Measurements from ENCODE around the gene EFCAB6.

DNA sequence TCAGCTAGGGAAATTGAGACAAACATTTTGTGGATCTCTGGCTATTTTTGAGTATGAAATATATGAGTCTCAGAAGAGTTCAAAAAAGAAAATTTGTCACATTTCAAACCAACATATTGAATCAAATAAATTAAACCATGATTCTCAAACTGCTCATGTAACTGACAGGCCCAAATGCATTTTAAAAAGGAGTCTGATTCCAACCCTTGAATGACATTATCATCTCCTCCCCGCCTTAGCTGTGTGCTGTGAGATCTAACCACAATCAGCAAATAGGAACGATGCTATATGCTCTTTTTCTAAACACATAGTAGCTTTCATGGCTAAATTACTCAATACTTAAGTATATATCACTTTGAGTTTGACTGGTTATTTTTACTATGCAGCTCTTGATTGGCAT, 57.1 kb downstream of the EFCAB6 start:
- TF ChIP-seq POLR2A (IDR thresholded peaks at IDR 0.05): no peak
- TF ChIP-seq, protein P1, sequence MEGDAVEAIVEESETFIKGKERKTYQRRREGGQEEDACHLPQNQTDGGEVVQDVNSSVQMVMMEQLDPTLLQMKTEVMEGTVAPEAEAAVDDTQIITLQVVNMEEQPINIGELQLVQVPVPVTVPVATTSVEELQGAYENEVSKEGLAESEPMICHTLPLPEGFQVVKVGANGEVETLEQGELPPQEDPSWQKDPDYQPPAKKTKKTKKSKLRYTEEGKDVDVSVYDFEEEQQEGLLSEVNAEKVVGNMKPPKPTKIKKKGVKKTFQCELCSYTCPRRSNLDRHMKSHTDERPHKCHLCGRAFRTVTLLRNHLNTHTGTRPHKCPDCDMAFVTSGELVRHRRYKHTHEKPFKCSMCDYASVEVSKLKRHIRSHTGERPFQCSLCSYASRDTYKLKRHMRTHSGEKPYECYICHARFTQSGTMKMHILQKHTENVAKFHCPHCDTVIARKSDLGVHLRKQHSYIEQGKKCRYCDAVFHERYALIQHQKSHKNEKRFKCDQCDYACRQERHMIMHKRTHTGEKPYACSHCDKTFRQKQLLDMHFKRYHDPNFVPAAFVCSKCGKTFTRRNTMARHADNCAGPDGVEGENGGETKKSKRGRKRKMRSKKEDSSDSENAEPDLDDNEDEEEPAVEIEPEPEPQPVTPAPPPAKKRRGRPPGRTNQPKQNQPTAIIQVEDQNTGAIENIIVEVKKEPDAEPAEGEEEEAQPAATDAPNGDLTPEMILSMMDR (IDR thresholded peaks at IDR 0.05): no peak
- no peak for TF ChIP-seq POLR2AphosphoS5 (IDR thresholded peaks at IDR 0.05)
- no peak for TF ChIP-seq EP300 (IDR thresholded peaks at IDR 0.05)

Data from gastroesophageal sphincter (tissue), 3 donors.